Stimulated activated CD4-positive, alpha-beta T cell treated with anti-CD3 and anti-CD28 coated beads, Interleukin-4, amount 100 ng/mL, for 4 hours (primary cell): ENCODE results near the gene ADAMTS16.

Experiments
- DNase-seq, 2 experiments: peaks; one replicate each; pipeline ENCODE4 v3.0.0-alpha.2; 2020

The ADAMTS16 gene

GRCh38 chr5:5141625-5142525, 1.7 kb downstream of the ADAMTS16 start:
- peak; percentile 9 to 34 for DNase-seq

- no peak for DNase-seq
Observed at GRCh38 chr5:5144441-5144840, 4.3 kb downstream of the ADAMTS16 start.

- DNase-seq, result no peak
Observed at GRCh38 chr5:5145651-5146529, 5.8 kb downstream of the ADAMTS16 start.

- no peak for DNase-seq
Observed at GRCh38 chr5:5146530-5147160, 6.5 kb downstream of the ADAMTS16 start.

GRCh38 chr5:5149154-5149553, 9.0 kb downstream of the ADAMTS16 start:
- DNase-seq, result no peak

GRCh38 chr5:5150667-5151066, 10.5 kb downstream of the ADAMTS16 start:
- DNase-seq, result no peak

GRCh38 chr5:5154733-5155132, 14.6 kb downstream of the ADAMTS16 start:
- no peak for DNase-seq

GRCh38 chr5:5155617-5156016, 15.5 kb downstream of the ADAMTS16 start:
- DNase-seq, result no peak

GRCh38 chr5:5156471-5157082, 16.4 kb downstream of the ADAMTS16 start:
- DNase-seq, result no peak

GRCh38 chr5:5158472-5158895, 18.4 kb downstream of the ADAMTS16 start:
- DNase-seq, result no peak

- DNase-seq, result no peak
Observed at GRCh38 chr5:5159282-5160103, 19.4 kb downstream of the ADAMTS16 start.

- DNase-seq, result no peak
Observed at GRCh38 chr5:5164163-5164562, 24.0 kb downstream of the ADAMTS16 start.

GRCh38 chr5:5165541-5166002, 25.4 kb downstream of the ADAMTS16 start:
- no peak for DNase-seq

GRCh38 chr5:5169466-5169865, 29.3 kb downstream of the ADAMTS16 start:
- DNase-seq, result no peak

GRCh38 chr5:5178136-5178535, 38.0 kb downstream of the ADAMTS16 start:
- no peak for DNase-seq

- DNase-seq, result no peak
Observed at GRCh38 chr5:5178580-5178979, 38.5 kb downstream of the ADAMTS16 start.

- DNase-seq, result no peak
Observed at GRCh38 chr5:5179079-5179478, 38.9 kb downstream of the ADAMTS16 start.

- DNase-seq, result no peak
Observed at GRCh38 chr5:5179597-5179996, 39.5 kb downstream of the ADAMTS16 start.

- no peak for DNase-seq
Observed at GRCh38 chr5:5181650-5182324, 41.7 kb downstream of the ADAMTS16 start.

GRCh38 chr5:5182508-5183188, 42.5 kb downstream of the ADAMTS16 start:
- no peak for DNase-seq
